Left ventricle myocardium inferior (tissue), 1 donor: ENCODE data around the gene PARL. TPM values are rescaled to one million over a fixed set of nuclear protein-coding genes. Genes with fewer than 3 reads are reported as not detected.
A peak's percentile ranks its signal among the peaks of the same experiment; 100 is the strongest.

Experiments
- DNase-seq: peaks from one replicate; pipeline ENCODE4 v3.0.0-alpha.2; 2020
- H3K27ac ChIP-seq: fragments of 200-600 bp; replicated peaks from 2 replicates; pipeline ENCODE4 v1.8.0; 2021
- H3K27me3 ChIP-seq: fragments of 200-600 bp; 2 replicates; pipeline ENCODE4 v1.8.0; 2021; ENCODE audit warnings: low read depth
- H3K36me3 ChIP-seq: fragments of 200-600 bp; 2 replicates; pipeline ENCODE4 v1.8.0; 2021
- H3K4me1 ChIP-seq: fragments of 200-600 bp; 2 replicates; pipeline ENCODE4 v1.8.0; 2021
- H3K4me3 ChIP-seq: fragments of 200-600 bp; 2 replicates; pipeline ENCODE4 v1.8.0; 2021; ENCODE audit warnings: mild to moderate bottlenecking, moderate library complexity
- H3K9me3 ChIP-seq: fragments of 200-600 bp; replicated peaks from 2 replicates; pipeline ENCODE4 v1.8.0; 2021
- CTCF ChIP-seq: fragments of 200-600 bp; IDR thresholded peaks from 2 replicates; pipeline ENCODE4 v1.8.0; 2021; ENCODE audit warnings: antibody characterized with exemption, mild to moderate bottlenecking, borderline replicate concordance
- intact Hi-C: fragments of 100-400 bp; cut with micrococcal nuclease; formaldehyde crosslinking; loops from one replicate; pipeline ENCODE4 v1.11.0; 2022
- total RNA-seq: library from RNA; stranded (reverse); fragmentation: NEBNext Ultra II Directional; extraction: Animal tissue kit (Norgen Biotek cat#: 25700); gene quantifications from one replicate; pipeline ENCODE4 v1.2.1, GENCODE V29; 2021
- donor health status: DM: no; HTN: yes; CAD: no; lungs with severe emphysema.

Gene PARL
- total RNA-seq, 1 donor from 2014 or later, result 52.8 TPM

- intact Hi-C loops, result no loop called here
- Histone ChIP-seq H3K4me1 (no peaks in the 10 kb centered on the region), H3K27ac (no peak overlapping the region), H3K36me3 (peaks cover 21% of the 10 kb centered on the region), H3K4me3 (no peak overlapping the region), H3K27me3 (no peaks in the 10 kb centered on the region), H3K9me3 (no peaks in the 10 kb centered on the region)
- TF ChIP-seq CTCF, result no peak
- no peak for DNase-seq
Observed at GRCh38 chr3:183816681-183817510, 67.8 kb downstream of the PARL start.

GRCh38 chr3:183815951-183816475 lies 68.7 kb downstream of the PARL start:
- H3K4me1 ChIP-seq, result no peaks in the 10 kb centered on the region
- intact Hi-C loops, result no loop called here
- no peak for DNase-seq

GRCh38 chr3:183815563-183815940 lies 69.1 kb downstream of the PARL start:
- no peaks in the 10 kb centered on the region for H3K27me3 ChIP-seq
- H3K27ac ChIP-seq, result no peak overlapping the region
- intact Hi-C loops, result no loop called here
- no peaks in the 10 kb centered on the region for H3K9me3 ChIP-seq
- H3K4me1 ChIP-seq, result no peaks in the 10 kb centered on the region
- no peak for DNase-seq
- H3K4me3 ChIP-seq, result no peak overlapping the region
- TF ChIP-seq CTCF, result no peak
- H3K36me3 ChIP-seq, result peaks cover 32% of the 10 kb centered on the region

More at GRCh38 chr3:183815951-183816475, 68.7 kb downstream of the PARL start:
- peaks cover 28% of the 10 kb centered on the region for H3K36me3 ChIP-seq
- no peaks in the 10 kb centered on the region for H3K27me3 ChIP-seq
- no peaks in the 10 kb centered on the region for H3K9me3 ChIP-seq
- H3K4me3 ChIP-seq, result no peak overlapping the region
- H3K27ac ChIP-seq, result no peak overlapping the region
- no peak for TF ChIP-seq CTCF

GRCh38 chr3:183814240-183814639 lies 70.4 kb downstream of the PARL start:
- Histone ChIP-seq H3K36me3 (peaks cover 41% of the 10 kb centered on the region), H3K4me3 (no peak overlapping the region), H3K27me3 (no peaks in the 10 kb centered on the region), H3K4me1 (no peaks in the 10 kb centered on the region), H3K27ac (no peak overlapping the region), H3K9me3 (no peaks in the 10 kb centered on the region)
- TF ChIP-seq CTCF, result no peak
- intact Hi-C loops, result no loop called here
- no peak for DNase-seq

GRCh38 chr3:183812761-183813445 lies 71.8 kb downstream of the PARL start:
- Histone ChIP-seq H3K27ac (peak overlapping the region; percentile 4), H3K36me3 (peaks cover 47% of the 10 kb centered on the region), H3K4me3 (no peak overlapping the region), H3K27me3 (no peaks in the 10 kb centered on the region), H3K9me3 (no peaks in the 10 kb centered on the region), H3K4me1 (no peaks in the 10 kb centered on the region)
- intact Hi-C loops, result no loop called here
- no peak for TF ChIP-seq CTCF
- DNase-seq, result no peak
